GM12878 (cell line): ENCODE results near the gene ZNF462.

Source experiments
- EZH2 ChIP-seq: IDR thresholded peaks from 2 replicates; pipeline ENCODE4 v1.6.1; 2012; ENCODE audit warnings: low read depth, mild to moderate bottlenecking, control low read depth, inconsistent platforms, low read length, borderline replicate concordance; ENCODE audit not compliant: control insufficient read depth
- NFYB ChIP-seq: IDR thresholded peaks from 2 replicates; pipeline ENCODE4 v1.6.1; 2011; ENCODE audit warnings: low read depth, mild to moderate bottlenecking, low read length, improper control_type of control experiment, moderate library complexity; ENCODE audit not compliant: insufficient read depth
- POLR2A ChIP-seq: IDR thresholded peaks from 2 replicates; pipeline ENCODE4 v1.6.1; 2011; ENCODE audit warnings: low read depth, mild to moderate bottlenecking, low read length
- RELB ChIP-seq: fragments of 450-650 bp; IDR thresholded peaks from 2 replicates; pipeline ENCODE4 v1.6.1; 2017; ENCODE audit warnings: low read depth, mild to moderate bottlenecking, moderate library complexity
- SKIL ChIP-seq: fragments of 450-650 bp; IDR thresholded peaks from 2 replicates; pipeline ENCODE4 v1.6.1; 2017; ENCODE audit warnings: mild to moderate bottlenecking, low read depth, inconsistent platforms; ENCODE audit not compliant: poor library complexity, severe bottlenecking
- SMAD5 ChIP-seq: IDR thresholded peaks from 2 replicates; pipeline ENCODE4 v1.6.1; 2016; ENCODE audit warnings: antibody characterized with exemption, low read depth
- SUZ12 ChIP-seq: fragments of 200-600 bp; sonication (generic); IDR thresholded peaks from one replicate; pipeline ENCODE4 v1.6.1; 2018; ENCODE audit warnings: antibody characterized with exemption, mild to moderate bottlenecking; ENCODE audit not compliant: unreplicated experiment

- no peak for TF ChIP-seq SMAD5
- TF ChIP-seq SKIL, result no peak
- TF ChIP-seq RELB, result no peak
- no peak for TF ChIP-seq POLR2A
- TF ChIP-seq EZH2, result no peak
- no peak for TF ChIP-seq SUZ12
- TF ChIP-seq NFYB, result no peak
These were observed 99.2 kb downstream of the ZNF462 start for GRCh38 chr9:106962122-106962521.
